OCI-LY1 (cell line): Measurements from ENCODE around the gene DYNC1I1.

ENCODE experiments used
- H2AFZ ChIP-seq: fragments of 200-600 bp; sonication (generic), shearing (Covaris generic); 2 replicates; pipeline ENCODE4 v1.6.0; 2014; ENCODE audit warnings: antibody characterized with exemption, mild to moderate bottlenecking, low read length
- H3F3A ChIP-seq: fragments of 200-600 bp; sonication (generic), shearing (Covaris generic); 2 replicates; pipeline ENCODE4 v1.6.0; 2014; ENCODE audit warnings: mild to moderate bottlenecking, antibody characterized with exemption, low read length, moderate library complexity; ENCODE audit not compliant: insufficient read depth
- H3K27ac ChIP-seq: fragments of 200-600 bp; sonication (generic); 2 replicates; pipeline ENCODE4 v1.5.1; 2014; ENCODE audit warnings: low read length, mixed run types, mild to moderate bottlenecking, low read depth; ENCODE audit not compliant: poor library complexity, severe bottlenecking
- H3K27me3 ChIP-seq: fragments of 200-600 bp; sonication (generic); 2 replicates; pipeline ENCODE4 v1.6.0; 2014; ENCODE audit warnings: antibody characterized with exemption, mild to moderate bottlenecking, low read length, moderate library complexity; ENCODE audit not compliant: insufficient read depth
- H3K36me3 ChIP-seq: fragments of 200-600 bp; sonication (generic); 2 replicates; pipeline ENCODE4 v1.6.1; 2014; ENCODE audit warnings: mild to moderate bottlenecking, antibody characterized with exemption, low read length, moderate library complexity, mixed read lengths; ENCODE audit not compliant: insufficient read depth
- H3K4me1 ChIP-seq: fragments of 200-600 bp; sonication (generic); 2 replicates; pipeline ENCODE4 v1.5.1; 2014; ENCODE audit warnings: mild to moderate bottlenecking, low read length, moderate library complexity; ENCODE audit not compliant: insufficient read depth, severe bottlenecking
- H3K4me2 ChIP-seq: fragments of 200-600 bp; sonication (generic), shearing (Covaris generic); 2 replicates; pipeline ENCODE4 v1.6.1; 2014; ENCODE audit warnings: low read length
- H3K4me3 ChIP-seq: fragments of 200-600 bp; sonication (generic); 2 replicates; pipeline ENCODE4 v1.5.1; 2014; ENCODE audit warnings: low read length, low read depth, mild to moderate bottlenecking, mixed read lengths; ENCODE audit not compliant: poor library complexity, severe bottlenecking
- H3K79me2 ChIP-seq: fragments of 200-600 bp; shearing (Covaris generic); 2 replicates; pipeline ENCODE4 v1.6.1; 2016; ENCODE audit warnings: mixed run types, low read length, mixed read lengths; ENCODE audit not compliant: insufficient read depth
- H3K9ac ChIP-seq: fragments of 200-600 bp; sonication (generic), shearing (Covaris generic); 2 replicates; pipeline ENCODE4 v1.6.1; 2014; ENCODE audit warnings: mild to moderate bottlenecking, low read length, mixed read lengths
- H3K9me2 ChIP-seq: fragments of 200-600 bp; sonication (generic), shearing (Covaris generic); 2 replicates; pipeline ENCODE4 v1.6.1; 2014; ENCODE audit warnings: low read depth, mild to moderate bottlenecking, low read length, mixed read lengths
- H3K9me3 ChIP-seq: fragments of 200-600 bp; shearing (Covaris generic); 2 replicates; pipeline ENCODE4 v1.6.1; 2014; ENCODE audit warnings: low read length, mixed read lengths
- H4K20me1 ChIP-seq: fragments of 200-600 bp; sonication (generic), shearing (Covaris generic); 2 replicates; pipeline ENCODE4 v1.6.0; 2016; ENCODE audit warnings: mild to moderate bottlenecking, low read length; ENCODE audit not compliant: insufficient read depth
- EZH2 ChIP-seq: fragments of 200-600 bp; sonication (generic), shearing (Covaris generic); IDR thresholded peaks from 2 replicates; pipeline ENCODE4 v1.8.0; 2017; ENCODE audit warnings: borderline replicate concordance, mixed run types, mild to moderate bottlenecking, antibody characterized with exemption, low read length, moderate library complexity, mixed read lengths
- TF ChIP-seq, protein P1 (sequence below): fragments of 200-600 bp; sonication (generic), shearing (Covaris generic); IDR thresholded peaks from 2 replicates; pipeline ENCODE4 v1.5.1; 2017; ENCODE audit warnings: mild to moderate bottlenecking, antibody characterized with exemption, low read length, moderate library complexity, mixed read lengths

Gene DYNC1I1

DNA sequence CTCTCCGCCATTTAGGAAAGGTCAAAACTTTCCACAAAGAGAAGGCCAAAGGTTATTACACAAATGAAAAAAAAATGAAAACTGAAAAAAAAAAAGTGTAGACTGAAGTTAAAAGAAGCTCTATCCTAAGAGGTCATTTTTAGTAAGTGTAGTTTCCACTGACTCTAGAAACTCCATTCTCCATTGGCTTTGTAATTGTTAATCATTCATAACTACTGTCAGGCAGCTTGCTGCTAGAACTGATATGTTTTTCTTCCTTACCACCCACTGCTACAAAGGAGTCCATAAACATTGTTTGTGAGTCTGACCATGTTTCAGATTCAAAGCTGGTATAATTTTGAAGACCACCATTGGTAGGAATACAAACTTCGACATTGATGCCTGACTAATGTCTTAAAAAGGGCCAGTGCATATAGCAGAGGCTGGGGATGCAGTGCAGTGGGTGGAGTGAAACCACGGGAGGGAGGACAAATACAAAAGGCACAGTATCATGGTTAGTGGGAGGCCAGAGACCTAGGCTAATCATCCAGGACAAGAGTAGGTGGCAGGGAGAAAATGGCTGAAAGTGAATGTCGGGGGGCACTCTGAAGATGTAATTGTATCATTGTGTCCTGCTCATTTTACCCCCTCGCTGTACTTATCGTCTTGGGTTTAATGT is 16.9 kb upstream of the DYNC1I1 start:
- Histone ChIP-seq H3K9me3 (no peaks in the 10 kb centered on the region), H2AFZ (no peak overlapping the region), H3K4me3 (no peak overlapping the region)

DNA sequence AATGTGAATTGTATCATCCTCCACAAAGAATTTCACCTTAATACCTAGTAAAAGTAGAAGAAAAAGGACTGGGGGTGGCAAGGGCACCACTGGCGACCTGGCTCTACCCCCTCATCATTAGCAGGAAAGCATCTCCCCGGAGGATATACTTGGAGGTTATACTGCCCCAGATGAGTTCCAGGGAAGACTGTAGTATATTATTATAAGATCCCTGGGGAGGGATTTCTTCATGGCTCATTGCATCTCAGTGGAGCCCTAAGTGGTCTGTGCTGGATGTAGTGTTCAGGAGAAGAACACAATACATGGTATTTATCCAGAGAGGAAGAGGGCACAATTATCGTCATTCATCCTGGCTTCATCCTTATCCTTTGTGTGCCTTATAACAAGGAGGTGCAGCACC is 14.2 kb upstream of the DYNC1I1 start:
- Histone ChIP-seq H3K27ac (no peak overlapping the region), H3K4me2 (no peak overlapping the region), H3K4me3 (no peak overlapping the region), H3K27me3 (no peaks in the 10 kb centered on the region), H3K9me3 (no peaks in the 10 kb centered on the region), H3K36me3 (no peaks in the 10 kb centered on the region), H4K20me1 (no peaks in the 10 kb centered on the region), H3K4me1 (no peaks in the 10 kb centered on the region), H3K79me2 (no peaks in the 10 kb centered on the region), H3K9ac (no peak overlapping the region), H3K9me2 (no peaks in the 10 kb centered on the region), H3F3A (no peaks in the 10 kb centered on the region), H2AFZ (no peak overlapping the region)
- TF ChIP-seq, protein P1, sequence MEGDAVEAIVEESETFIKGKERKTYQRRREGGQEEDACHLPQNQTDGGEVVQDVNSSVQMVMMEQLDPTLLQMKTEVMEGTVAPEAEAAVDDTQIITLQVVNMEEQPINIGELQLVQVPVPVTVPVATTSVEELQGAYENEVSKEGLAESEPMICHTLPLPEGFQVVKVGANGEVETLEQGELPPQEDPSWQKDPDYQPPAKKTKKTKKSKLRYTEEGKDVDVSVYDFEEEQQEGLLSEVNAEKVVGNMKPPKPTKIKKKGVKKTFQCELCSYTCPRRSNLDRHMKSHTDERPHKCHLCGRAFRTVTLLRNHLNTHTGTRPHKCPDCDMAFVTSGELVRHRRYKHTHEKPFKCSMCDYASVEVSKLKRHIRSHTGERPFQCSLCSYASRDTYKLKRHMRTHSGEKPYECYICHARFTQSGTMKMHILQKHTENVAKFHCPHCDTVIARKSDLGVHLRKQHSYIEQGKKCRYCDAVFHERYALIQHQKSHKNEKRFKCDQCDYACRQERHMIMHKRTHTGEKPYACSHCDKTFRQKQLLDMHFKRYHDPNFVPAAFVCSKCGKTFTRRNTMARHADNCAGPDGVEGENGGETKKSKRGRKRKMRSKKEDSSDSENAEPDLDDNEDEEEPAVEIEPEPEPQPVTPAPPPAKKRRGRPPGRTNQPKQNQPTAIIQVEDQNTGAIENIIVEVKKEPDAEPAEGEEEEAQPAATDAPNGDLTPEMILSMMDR: no peak
- TF ChIP-seq EZH2: no peak

More for the DNA sequence above, 16.9 kb upstream of the DYNC1I1 start:
- Histone ChIP-seq H3F3A (no peaks in the 10 kb centered on the region), H3K4me2 (no peak overlapping the region), H4K20me1 (no peaks in the 10 kb centered on the region), H3K36me3 (no peaks in the 10 kb centered on the region), H3K4me1 (no peaks in the 10 kb centered on the region), H3K9ac (no peak overlapping the region), H3K27ac (no peak overlapping the region), H3K27me3 (no peaks in the 10 kb centered on the region), H3K9me2 (no peaks in the 10 kb centered on the region), H3K79me2 (no peaks in the 10 kb centered on the region)
- TF ChIP-seq EZH2: no peak
- TF ChIP-seq, protein P1: no peak

DNA sequence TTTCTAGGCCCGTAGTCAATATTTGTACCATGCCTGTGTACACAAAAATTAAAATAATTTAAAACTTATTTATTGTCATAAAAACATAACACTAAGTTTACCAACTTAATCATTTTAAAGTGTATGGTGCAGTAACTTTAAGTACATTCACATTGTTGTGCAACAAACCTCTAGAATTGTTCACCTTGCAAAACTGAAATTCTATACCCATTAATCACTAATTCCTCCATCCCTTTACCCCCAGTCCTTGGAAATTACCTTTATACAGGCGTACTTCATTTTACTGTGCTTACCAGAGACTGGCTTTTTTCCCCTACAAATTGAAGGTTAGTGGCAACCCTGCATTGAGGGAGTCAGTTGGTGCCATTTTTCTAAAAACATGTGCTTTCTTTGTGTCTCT is 6.3 kb upstream of the DYNC1I1 start:
- no peaks in the 10 kb centered on the region for H3K4me1 ChIP-seq
- TF ChIP-seq, protein P1: no peak
- TF ChIP-seq EZH2: no peak

More for the DNA sequence above, 6.3 kb upstream of the DYNC1I1 start:
- H3K9ac ChIP-seq: no peak overlapping the region
- no peak overlapping the region for H3K4me3 ChIP-seq
- H3K79me2 ChIP-seq: no peaks in the 10 kb centered on the region
- no peaks in the 10 kb centered on the region for H3K9me3 ChIP-seq
- H3K27me3 ChIP-seq: no peaks in the 10 kb centered on the region
- no peaks in the 10 kb centered on the region for H4K20me1 ChIP-seq
- H3K27ac ChIP-seq: no peak overlapping the region
- H3F3A ChIP-seq: no peaks in the 10 kb centered on the region
- H3K4me2 ChIP-seq: no peak overlapping the region
- no peaks in the 10 kb centered on the region for H3K9me2 ChIP-seq
- H2AFZ ChIP-seq: no peak overlapping the region
- H3K36me3 ChIP-seq: no peaks in the 10 kb centered on the region
